Testis (tissue), 2 donors: Measurements from ENCODE around the gene TFAP2A.

Experiments
- CTCF ChIP-seq, 3 experiments: fragments of 450-650 bp in 2 of 3; fragments of 200-600 bp in 1 of 3; sonication (generic) in 1 of 3; IDR thresholded peaks; one replicate each; pipeline ENCODE4 v1.5.1; 2016 to 2019; ENCODE audit warnings: antibody characterized with exemption in 3 of 3, mild to moderate bottlenecking in 2 of 3, moderate library complexity in 1 of 3
- POLR2A ChIP-seq: fragments of 450-650 bp; IDR thresholded peaks from one replicate; pipeline ENCODE4 v1.6.1; 2017; ENCODE audit warnings: antibody characterized with exemption, mild to moderate bottlenecking, moderate library complexity

GRCh38 chr6:10395171-10395703, 19.6 kb downstream of the TFAP2A start:
- TF ChIP-seq CTCF (IDR thresholded peaks at IDR 0.05): no peak
- TF ChIP-seq POLR2A: no peak
